ENCODE measurements around the gene ZBTB46. TPM values are rescaled to one million over a fixed set of nuclear protein-coding genes. Genes with fewer than 3 reads are reported as not detected.

The ZBTB46 gene
- total RNA-seq, 1 donor from 2014 or later, result 21.5 TPM

DNA sequence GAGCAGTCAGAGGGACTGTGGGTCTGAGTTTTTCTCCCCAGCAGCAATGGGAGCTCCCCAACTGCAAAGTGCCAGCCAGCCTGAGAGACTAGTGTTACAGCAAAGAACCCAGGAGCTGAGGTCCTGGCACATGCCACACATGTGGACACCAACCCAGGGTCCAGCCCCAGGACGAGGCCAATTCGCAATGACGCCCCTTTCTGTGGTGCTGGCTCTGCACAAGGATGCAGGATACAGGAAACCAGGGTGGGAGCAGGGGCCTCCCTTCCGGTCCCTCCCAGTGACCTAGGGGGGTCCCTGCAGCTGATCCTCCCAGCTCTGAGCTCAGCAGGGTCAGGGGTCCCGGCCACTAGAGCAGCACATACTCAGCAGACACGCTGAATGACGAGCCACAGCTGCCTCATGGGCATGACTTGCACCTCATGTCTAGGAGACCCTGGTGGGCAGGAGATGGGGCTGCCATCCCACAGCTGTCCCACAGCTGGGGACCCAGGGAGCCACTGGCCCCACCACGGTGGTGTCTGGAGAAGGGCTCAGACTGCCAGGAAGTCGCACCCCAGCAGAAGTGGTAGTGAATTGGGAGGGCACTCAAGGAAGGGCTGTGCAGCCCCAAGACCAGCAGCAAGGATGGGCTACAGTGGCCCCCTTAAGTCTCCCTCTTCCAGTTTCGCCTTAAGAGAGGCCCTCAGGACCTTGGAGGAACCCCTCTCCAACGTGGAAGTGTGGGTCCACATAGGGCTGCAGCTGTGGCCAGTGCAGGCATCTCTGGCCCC lies 126.9 kb downstream of the ZBTB46 start:
- no peak for DNase-seq

DNA sequence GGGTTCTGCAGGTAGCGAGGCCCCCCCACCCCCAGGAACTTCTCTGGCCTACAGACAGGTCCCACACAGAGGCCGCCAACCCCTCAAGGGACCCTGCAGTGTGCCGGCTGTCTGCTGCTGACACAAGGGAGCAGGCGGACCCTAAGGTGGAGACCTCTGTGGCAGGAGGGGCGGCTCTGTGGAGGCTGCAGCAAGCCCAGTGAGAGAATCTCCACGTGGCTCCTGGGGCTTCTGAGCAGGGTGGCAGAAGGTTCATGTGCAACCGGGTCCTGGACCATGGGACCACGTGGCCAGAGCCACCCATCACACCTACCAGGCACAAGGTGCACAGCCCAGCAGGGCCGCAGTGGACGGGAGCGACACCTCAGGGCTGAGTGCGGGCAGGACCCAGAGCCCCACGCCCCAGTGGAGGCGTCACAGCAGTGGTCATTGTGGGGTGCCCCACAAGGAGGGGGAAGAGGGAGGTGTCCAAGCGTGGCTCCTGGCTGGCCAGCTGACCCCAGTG lies 127.5 kb downstream of the ZBTB46 start:
- no peak for DNase-seq

DNA sequence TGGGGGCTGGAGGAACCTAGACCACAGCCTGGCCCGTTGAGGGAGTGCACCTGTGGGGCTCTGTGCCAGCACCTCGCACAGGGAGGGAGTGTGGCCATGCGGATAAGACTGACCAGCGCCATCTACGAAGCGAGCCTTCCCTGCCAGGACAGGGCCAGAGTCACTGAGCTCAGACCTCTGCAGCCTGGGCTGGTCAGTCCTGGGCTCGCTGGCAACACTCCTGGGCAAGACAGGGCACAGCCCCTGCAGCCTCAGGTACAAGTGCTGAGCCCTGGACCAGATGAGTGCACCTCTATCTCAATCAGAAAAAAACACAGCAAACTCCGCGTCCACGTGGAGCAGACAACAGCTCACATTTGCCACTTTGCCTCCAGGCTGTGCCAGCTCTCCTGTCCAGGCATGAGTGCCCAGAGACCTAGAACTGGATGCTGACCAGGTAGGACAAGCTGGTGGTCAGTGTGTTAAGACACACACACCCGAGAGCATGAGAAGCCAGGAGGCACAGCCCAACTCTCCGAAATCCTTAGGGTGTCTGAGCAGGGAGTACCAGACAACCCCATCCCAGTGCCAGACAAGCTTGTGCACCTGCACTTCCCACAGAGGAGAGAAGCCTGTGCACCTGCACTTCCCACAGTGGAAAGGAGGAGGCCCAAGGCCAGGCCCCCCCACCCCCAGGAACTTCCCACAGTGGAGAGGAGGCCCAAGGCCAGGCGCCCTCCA lies 128.2 kb downstream of the ZBTB46 start:
- no peak for DNase-seq

DNA sequence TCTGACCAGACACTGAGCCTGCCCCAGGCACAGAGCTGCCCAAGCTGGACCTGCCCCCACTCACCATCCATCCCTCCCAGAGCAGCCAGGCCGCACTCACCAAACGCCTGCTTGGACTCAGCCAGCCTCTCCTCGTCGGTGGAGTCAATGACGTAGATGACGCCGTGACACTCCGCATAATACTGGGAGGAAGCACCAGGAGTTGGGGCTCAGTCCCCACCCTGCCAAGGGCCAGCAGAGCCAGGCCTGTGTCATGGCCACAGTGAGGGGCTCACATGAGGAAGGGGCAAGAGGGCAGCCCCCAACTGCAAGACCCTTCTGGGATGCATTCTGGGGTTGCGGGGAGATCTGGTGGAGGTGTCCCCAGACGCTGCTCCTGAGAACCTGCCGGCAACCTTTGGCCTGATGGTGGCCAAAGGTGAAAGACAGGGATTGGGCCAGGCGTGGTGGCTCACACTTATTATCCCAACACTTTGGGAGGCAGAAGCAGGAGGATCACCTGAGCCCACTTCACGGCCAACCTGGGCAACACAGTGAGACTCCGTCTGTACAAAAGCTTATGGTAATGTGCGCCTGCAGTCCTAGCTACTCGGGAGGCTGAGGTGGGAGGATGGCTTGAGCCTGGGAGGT lies 128.9 kb downstream of the ZBTB46 start:
- no peak for DNase-seq

DNA sequence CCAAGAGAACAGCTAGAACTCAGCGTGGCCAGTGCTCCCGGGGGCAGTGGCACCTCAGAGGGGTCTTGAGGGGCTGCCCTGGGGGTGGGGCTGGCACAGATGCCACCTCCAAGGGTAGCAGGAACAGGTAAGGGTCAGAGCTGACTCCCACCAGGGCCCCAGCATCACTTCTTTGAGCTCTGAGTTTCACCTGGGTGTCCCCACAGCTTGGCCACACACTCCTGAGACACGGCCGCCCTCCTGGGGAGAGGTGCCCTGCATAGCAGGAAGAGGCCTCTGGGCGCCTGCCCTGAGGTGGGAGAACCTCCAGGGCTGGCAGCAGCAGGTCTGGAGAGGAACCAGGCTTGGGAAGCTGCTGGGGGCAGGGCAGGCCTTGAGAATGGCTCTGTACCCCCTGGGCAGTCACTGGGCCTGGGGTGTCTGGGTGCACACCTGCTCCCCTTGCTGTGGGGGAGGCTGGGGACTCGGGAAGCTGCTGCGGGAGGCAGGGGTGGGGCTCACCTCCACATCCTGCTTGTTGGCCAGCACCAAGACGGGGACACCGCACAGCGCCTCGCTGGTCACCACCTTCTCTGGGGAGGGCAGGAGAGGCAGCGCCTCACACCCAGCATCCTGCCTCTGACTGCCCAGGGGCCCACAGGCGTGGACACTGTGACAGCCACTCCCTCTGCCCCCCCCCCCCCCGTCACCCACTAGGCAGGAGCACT lies 129.6 kb downstream of the ZBTB46 start:
- DNase-seq, result no peak

DNA sequence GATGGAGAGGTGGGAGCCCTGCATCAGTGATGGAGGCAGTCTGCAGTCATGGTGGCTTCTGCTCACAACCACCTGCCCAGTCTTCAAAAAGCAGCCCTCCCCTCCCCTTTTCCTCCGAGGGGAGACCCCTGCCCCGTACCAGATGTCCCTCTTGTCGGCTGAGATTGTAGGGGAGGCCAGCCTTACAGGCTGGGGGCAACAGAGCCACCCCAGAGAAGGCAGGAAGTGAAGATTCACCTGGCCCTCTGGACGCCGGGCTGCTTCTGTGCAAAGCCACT lies 130.1 kb downstream of the ZBTB46 start:
- DNase-seq, result no peak

DNA sequence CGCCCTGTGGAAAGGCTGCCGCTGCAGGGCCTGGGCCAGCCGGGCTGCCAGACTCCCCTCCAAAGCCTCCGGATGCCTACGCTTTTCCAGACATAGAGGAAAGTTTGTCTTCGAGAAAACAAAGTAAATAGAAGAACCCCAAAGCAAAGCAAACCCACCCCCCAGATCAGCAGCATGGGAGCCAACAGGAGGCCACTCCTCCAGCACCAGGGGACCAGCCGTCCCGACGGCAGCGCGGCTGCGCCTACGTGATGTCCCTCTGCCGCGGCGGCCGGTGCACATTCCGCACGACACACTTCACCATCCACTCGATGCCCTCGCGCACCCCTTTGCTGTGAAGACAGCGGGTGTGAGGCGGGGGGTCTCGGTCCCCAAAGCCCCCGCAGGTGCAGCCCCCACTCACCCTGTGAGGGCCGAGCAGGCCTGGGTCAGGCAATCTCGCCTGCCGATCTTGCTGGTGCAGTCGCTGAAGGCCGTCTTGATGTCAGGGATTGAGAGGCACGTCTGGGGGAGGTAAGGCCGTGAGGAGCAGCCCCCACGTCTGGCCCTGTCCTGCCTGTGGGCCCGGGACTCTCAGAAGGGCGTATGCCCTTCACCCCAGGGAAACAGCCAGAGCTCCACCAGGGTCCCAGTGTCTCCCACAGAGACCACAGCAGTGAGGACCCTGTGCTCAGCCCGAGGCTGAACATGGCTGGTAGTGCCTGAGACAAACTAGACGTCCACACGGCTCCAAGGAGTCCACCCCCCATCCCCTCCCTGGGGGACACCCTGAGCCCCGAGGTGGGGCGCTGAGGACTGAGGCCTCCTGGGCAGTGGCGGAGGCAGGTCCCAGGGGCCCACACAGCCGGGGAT lies 130.6 kb downstream of the ZBTB46 start:
- no peak for DNase-seq

DNA sequence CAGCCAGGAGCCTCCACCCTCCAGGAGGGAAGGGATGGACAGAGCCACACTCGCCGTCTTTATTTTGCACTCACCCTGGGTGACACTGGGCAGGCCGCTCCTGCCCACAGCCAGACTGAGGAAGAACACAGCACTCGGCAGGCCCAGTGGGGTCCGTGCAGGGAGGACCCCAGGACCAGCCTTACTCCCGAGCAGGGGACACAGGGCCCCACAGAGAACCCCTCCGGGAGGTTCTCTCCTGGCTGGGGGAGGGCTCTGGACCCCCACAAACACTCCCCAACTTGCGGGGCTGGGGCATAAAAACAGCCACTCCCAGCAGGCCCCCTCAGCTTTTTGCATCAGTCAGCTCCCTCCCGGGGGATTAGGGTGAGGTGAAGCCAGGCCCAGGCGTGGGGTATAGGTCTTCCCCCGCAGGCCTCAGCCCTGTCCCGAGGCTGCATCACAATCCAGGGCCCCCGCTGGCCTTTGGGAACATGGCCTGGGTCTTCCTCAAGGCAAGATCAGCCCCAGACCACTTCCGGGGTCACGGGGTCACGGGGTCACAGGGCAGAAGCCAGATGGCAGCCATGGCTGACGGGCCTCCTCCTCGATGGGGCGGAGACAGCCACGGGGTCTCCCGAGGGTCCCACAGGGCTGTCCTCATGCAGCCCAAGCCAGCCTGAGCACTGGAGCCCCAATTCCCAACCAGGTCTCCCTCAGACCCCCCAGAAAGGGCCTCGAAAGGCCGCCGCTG lies 131.4 kb downstream of the ZBTB46 start:
- DNase-seq, result no peak

DNA sequence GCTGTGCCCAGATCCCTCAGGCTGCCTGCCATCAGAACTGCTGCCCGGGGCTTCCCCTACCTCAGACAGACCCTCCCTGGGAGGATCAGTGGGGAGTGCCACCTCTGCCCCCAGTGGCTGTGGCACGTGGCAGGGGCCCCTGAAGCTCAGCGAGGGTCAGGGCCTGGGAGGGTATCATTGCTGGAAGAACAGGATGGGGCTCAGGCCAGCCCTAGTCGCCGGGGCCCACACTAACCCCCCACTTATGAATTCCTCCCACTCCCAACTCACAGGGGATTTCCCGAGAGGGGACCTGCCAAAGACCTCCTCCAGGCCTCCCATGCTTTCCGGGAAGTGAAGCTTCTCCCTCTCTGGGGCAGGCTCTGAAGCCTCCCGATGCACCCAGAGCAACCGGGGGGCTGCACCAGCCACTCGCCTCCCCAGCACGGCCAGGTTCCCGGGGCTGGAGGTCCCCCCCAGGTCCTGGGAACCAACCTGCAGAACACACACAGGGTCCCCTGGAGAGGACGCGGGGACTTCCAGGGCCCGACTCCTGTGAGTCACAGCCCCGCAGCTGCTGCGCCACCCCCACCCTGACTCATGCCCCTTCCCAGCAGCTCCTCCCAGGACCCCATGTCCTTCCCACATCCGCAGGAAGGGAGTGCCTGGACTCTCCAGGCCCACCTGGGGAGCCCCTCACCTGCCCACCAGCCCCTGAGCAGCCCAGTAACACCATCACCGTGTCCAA lies 132.2 kb downstream of the ZBTB46 start:
- no peak for DNase-seq

DNA sequence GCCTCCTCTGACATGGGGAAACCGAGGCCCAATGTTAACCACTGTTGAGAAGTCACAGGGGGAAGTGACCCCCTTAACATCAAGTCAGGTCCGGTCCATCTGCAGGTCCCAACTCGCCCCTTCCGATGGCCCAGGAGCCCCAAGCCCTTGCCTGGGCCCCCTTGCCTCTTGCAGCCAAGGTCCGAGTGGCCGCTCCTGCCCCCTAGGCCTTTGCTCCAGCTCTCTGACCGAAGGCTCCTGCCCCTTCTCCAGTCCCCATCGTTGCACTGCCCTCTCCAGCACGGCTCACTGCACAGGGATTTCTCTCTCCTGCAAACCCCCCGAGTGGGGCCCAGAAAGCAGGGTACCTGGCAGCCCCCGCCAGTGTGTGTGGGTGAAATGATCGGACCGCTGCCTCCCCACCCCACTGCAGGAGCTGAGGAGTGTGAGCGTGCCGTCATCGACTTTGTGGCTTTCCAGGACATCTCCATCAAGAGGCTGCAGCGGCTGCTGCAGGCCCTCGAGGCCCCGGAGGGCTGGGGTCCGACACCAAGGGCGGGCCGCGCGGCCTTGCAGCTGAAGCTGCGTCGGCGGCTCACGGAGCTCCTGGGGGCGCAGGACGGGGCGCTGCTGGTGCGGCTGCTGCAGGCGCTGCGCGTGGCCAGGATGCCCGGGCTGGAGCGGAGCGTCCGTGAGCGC lies 133.1 kb downstream of the ZBTB46 start:
- DNase-seq, result no peak

DNA sequence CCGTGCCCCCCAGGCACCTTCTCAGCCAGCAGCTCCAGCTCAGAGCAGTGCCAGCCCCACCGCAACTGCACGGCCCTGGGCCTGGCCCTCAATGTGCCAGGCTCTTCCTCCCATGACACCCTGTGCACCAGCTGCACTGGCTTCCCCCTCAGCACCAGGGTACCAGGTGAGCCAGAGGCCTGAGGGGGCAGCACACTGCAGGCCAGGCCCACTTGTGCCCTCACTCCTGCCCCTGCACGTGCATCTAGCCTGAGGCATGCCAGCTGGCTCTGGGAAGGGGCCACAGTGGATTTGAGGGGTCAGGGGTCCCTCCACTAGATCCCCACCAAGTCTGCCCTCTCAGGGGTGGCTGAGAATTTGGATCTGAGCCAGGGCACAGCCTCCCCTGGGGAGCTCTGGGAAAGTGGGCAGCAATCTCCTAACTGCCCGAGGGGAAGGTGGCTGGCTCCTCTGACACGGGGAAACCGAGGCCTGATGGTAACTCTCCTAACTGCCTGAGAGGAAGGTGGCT lies 133.7 kb downstream of the ZBTB46 start:
- no peak for DNase-seq

DNA sequence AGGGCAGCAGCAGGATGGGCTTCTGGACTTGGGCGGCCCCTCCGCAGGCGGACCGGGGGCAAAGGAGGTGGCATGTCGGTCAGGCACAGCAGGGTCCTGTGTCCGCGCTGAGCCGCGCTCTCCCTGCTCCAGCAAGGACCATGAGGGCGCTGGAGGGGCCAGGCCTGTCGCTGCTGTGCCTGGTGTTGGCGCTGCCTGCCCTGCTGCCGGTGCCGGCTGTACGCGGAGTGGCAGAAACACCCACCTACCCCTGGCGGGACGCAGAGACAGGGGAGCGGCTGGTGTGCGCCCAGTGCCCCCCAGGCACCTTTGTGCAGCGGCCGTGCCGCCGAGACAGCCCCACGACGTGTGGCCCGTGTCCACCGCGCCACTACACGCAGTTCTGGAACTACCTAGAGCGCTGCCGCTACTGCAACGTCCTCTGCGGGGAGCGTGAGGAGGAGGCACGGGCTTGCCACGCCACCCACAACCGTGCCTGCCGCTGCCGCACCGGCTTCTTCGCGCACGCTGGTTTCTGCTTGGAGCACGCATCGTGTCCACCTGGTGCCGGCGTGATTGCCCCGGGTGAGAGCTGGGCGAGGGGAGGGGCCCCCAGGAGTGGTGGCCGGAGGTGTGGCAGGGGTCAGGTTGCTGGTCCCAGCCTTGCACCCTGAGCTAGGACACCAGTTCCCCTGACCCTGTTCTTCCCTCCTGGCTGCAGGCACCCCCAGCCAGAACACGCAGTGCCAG lies 134.3 kb downstream of the ZBTB46 start, which contains the start of gene TNFRSF6B:
Gene TNFRSF6B (plus strand): TSS at position 25 of the 729 bp plus-strand sequence. CDS start 116 bp downstream, at position 141.
- DNase-seq, result no peak

DNA sequence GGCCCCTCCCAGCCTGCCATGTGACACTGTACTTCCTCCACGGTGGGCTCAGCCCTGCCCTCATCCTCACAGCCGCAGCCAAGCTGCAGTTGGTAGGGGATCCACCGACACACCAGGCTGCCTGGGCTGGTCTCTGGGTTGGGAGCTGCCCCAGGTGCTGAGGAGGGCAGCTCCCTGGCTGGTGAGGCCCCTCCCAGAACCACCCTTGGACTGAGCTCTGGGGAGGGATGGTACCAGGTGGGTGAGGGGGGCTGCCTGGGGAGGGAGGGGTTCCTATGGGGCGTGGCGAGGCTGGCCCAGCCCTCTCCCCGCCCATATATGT lies 134.8 kb downstream of the ZBTB46 start:
- DNase-seq, result no peak

DNA sequence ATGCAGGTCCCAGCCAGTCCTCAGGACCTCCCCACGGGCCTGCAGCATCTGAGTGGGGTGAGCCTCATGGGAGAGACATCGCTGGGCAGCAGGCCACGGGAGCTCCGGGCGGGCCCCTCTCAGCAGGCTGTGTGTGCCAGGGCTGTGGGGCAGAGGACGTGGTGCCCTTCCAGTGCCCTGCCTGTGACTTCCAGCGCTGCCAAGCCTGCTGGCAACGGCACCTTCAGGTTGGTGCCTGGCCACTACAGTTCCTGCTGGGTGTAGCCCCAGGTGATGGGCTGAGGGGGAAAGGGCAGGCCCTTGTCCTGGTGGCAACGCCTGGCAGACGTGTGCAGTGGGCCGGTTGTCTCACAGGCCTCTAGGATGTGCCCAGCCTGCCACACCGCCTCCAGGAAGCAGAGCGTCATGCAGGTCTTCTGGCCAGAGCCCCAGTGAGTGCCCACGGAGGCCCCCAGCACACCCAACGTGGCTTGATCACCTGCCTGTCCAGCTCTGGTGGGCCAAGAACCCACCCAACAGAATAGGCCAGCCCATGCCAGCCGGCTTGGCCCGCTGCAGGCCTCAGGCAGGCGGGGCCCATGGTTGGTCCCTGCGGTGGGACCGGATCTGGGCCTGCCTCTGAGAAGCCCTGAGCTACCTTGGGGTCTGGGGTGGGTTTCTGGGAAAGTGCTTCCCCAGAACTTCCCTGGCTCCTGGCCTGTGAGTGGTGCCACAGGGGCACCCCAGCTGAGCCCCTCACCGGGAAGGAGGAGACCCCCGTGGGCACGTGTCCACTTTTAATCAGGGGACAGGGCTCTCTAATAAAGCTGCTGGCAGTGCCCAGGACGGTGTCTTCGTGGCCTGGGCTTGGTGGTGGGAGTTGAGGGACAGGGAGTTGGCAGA lies 135.4 kb downstream of the ZBTB46 start:
- no peak for DNase-seq

DNA sequence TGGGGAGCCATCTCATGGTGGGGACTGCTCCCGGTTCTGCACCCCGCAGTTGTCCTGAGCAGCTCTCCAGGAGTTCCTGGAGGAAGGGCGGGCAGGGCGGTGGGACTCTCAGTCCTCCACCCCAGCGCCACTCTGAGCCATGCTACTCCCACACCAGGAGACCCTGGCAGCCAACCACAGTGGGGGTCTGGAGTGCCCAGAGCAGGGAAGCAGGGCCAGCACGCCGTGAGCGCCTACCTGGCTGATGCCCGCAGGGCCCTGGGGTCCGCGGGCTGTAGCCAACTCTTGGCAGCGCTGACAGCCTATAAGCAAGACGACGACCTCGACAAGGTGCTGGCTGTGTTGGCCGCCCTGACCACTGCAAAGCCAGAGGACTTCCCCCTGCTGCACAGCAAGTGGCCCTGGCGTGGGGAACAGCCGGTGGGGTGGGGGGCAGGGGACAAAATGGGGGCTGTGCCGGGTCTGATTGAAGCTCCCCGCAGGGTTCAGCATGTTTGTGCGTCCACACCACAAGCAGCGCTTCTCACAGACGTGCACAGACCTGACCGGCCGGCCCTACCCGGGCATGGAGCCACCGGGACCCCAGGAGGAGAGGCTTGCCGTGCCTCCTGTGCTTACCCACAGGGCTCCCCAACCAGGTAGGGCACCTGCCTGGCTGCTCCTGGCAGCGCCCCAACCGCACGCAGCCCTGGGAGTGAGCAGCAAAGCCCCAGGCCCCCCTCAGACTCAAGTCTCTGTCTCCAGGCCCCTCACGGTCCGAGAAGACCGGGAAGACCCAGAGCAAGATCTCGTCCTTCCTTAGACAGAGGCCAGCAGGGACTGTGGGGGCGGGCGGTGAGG lies 136.3 kb downstream of the ZBTB46 start:
- DNase-seq, result no peak

DNA sequence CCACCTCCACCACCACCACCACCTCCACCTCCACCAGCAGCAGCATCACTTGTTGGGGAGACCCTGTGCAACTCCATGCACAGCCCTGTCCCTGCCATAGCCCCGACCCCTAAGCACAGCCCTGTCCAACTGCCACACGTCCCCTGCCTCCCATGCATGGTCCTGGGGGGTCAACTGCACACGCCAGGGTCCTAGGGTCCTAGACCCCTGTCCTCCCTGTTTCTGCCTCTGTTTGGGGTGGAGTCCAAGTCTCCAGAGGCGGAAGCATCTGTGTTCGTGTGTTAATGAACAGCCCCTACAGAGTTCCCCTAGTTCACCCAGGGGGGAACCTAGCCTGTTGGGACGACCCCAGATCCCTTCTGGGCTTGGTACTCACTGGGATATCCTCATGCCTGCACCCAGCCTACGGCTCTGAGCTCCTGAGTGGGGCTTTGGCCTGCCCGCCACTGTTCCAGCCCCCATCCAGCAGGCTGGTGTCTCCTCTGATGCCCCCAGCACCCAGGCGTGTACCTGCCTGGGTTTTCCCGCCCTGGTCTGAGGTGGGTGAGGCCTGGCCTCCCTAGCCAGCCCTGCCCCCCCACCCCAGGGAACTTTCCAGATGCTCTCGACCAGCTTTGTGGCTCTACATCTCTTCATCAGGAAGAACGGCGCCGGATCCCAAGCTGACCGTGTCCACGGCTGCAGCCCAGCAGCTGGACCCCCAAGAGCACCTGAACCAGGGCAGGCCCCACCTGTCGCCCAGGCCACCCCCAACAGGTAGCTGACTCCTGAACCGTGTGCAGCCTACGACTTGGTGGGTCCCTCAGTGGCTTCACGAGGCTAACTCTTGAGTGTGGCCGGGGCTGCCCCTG lies 137.1 kb downstream of the ZBTB46 start:
- no peak for DNase-seq
